C4-2B (cell line): ENCODE measurements around the gene BMP4.

Experiments used
- H3K27ac ChIP-seq: fragments of 450-650 bp; 2 replicates; pipeline ENCODE4 v1.5.1; 2017
- CTCF ChIP-seq: fragments of 450-650 bp; conservative IDR thresholded peaks from 2 replicates; pipeline ENCODE4 v1.5.1; 2017; ENCODE audit warnings: mild to moderate bottlenecking
- ZFX ChIP-seq: fragments of 450-650 bp; IDR thresholded peaks from 2 replicates; pipeline ENCODE4 v1.6.1; 2017

The BMP4 gene

GRCh38 chr14:53962953-53963319 lies 6.3 kb upstream of the BMP4 start:
- no peak overlapping the region for H3K27ac ChIP-seq
- no peak for TF ChIP-seq CTCF
- TF ChIP-seq ZFX, result no peak

DNA sequence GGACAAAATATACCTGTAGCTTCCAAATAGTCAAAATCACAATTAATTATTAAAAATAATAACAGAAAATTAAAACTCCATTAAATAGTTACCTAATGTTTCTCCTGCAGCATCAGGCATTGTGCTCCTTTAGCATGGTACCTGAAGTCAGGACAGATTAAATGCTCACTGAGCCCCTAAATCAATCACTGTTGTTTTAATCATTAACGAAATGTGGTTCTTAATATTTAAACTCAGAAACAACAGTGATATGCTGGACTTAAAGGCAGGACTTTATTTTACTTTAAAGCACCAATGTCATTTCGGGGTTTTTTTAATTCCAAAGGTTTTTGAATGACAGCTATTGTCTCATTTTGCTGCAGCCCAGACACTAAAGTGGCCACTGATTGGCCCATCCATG lies 2.0 kb upstream of the BMP4 start:
- no peak for TF ChIP-seq CTCF
- TF ChIP-seq ZFX, result no peak
- no peak overlapping the region for H3K27ac ChIP-seq

DNA sequence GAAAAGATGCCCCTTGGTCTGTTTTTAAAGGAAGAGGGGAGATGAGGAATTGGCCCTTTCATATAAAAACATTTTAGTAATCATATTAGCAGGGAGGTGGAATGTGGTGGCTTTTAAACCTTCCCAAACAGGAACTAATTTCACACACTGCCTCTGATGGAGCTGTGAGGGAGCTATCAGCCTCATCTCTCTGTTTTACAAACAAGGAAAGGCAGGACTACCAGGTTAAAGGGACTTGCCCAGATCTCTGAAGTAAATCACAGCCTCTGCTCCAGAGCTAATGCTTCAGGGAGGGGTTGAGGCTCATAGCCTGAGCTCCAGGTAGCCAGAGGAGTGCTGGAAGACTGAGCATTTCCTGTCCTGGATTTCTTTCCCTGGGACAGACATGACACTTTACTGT lies 1.1 kb upstream of the BMP4 start:
- H3K27ac ChIP-seq, result no peak overlapping the region

GRCh38 chr14:53955671-53956426 lies 776 bp downstream of the BMP4 start:
- no peak overlapping the region for H3K27ac ChIP-seq
- TF ChIP-seq ZFX (no peak), CTCF (no peak)

More for the DNA sequence above, 1.1 kb upstream of the BMP4 start:
- TF ChIP-seq CTCF (no peak), ZFX (no peak)

DNA sequence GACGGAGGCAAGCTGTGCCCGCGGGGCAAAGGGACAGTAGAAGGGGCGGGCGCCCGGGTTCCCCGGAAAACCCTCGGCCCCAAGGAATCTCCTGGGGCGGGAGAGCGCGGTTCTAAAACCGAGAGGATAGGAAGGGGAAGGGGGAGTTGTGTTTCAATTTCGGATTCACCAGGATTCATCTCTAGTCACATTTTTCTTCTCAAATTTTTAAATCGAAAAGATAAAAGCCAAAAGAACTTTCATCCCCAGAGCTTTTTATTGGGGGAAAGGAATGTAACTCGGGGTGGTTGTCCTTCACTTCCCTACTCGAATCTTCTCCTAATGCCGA lies 1.4 kb downstream of the BMP4 start:
- no peak overlapping the region for H3K27ac ChIP-seq
- TF ChIP-seq CTCF (no peak), ZFX (no peak)

GRCh38 chr14:53954551-53955228 lies 1.9 kb downstream of the BMP4 start:
- H3K27ac ChIP-seq, result no peak overlapping the region
- TF ChIP-seq ZFX, result no peak
- no peak for TF ChIP-seq CTCF

DNA sequence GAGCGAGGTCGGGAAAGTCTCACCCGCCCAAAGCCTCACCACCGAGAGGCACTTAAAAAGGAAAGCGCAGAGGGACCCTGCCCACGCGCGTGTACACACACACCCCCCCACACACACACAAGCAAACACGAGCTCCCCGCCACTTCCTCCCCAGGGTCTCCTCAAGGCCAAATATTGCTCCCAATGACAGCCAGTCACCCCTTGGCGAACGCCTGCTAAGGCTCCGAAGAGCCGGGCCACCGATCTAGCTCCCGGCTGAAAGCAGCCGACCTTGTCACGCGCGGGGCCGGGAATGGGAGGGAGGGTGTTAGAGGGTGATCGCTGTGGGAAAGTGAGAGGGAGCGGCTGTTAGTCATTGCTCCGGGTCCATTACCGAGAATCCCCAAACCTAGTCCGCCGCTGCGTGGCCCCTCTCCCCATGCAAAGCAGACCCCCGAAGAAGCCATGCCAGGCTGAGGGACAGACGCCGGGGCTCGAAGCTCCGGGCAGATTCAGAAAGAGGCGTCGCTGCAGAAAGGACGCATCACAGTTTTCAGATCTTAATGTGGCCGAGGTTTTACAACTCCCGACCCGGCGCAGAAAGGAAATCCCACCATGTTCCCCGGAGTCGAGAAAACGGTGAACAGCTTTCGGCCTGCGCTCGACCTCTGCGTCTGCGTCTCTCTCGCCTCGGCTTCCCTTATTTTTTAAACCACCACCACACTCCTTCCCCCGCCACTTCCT lies 2.6 kb downstream of the BMP4 start:
- TF ChIP-seq ZFX (no peak), CTCF (no peak)
- no peak overlapping the region for H3K27ac ChIP-seq
